Inferior parietal cortex (tissue), 1 donor: ENCODE measurements around the gene SSTR5.
A peak's percentile ranks its signal among the peaks of the same experiment; 100 is the strongest.

Experiments used
- DNase-seq: peaks from one replicate; pipeline ENCODE4 v3.0.0-alpha.2; 2016; ENCODE audit errors: extremely low spot score

The SSTR5 gene

DNA sequence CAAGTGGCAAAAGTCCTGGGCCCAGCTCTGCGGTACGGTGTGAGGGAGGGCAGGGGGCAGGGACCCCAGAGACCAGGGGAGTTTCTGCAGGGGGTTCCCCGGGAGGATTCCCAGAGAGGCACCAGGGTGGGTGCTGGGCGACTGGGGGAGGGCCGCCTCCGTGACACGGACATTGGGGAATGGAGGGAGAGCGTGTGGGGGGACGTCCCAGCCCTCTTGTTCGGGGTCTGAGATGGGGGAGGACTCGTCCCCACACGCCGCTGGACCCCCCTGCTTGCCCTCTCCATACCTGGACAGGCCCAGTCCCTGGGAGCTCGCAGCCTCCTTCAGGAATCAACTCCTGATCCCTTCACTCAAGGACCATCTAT lies 49.8 kb downstream of the SSTR5 start:
- DNase-seq: no peak

DNA sequence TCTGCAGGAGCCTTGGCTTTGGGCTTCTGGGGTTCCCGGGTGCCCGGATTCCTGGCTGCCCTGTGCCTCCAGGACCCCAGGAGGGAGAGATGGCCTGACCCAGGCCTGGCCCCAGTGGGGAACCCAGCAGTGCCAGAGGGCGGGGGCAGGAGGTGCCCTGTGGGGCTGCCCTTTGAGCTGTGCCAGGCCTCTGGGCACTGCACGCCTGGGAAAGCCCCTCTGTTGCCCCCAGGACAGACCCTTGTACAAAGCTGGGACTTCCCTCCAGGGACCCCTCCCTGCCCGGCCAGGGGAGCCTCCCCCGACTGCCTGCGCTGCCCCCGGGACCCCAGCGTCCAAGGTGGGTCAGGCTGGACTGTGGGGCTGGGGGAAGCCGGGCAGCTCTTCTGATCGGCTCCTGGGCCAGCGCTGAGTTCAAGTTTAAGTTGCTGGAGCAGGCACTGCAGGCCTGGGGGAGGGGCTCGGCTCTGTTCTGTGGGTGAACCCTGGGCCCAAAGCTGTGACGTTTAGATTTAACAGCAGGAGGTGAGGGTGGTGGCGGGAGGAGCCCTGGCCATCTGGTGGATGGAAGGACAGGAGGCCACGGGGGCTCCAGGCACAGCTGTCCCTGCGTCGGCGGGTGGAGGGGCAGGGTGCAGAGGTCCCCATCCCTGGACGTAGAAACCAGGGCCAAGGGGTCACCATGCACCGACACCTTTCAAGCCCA lies 51.1 kb downstream of the SSTR5 start:
- DNase-seq: no peak

- no peak for DNase-seq
Observed at GRCh38 chr16:1124291-1124690, 51.7 kb downstream of the SSTR5 start.

GRCh38 chr16:1124795-1125194 lies 52.2 kb downstream of the SSTR5 start:
- DNase-seq: no peak

GRCh38 chr16:1125471-1125870 lies 52.9 kb downstream of the SSTR5 start:
- DNase-seq: peak; percentile 57

GRCh38 chr16:1126044-1126443 lies 53.5 kb downstream of the SSTR5 start:
- DNase-seq: no peak

- DNase-seq: no peak
Observed at GRCh38 chr16:1126586-1126985, 54.0 kb downstream of the SSTR5 start.

- DNase-seq: no peak
Observed at GRCh38 chr16:1127101-1127500, 54.6 kb downstream of the SSTR5 start.

- DNase-seq: no peak
Observed at GRCh38 chr16:1127971-1128715, 55.6 kb downstream of the SSTR5 start.

DNA sequence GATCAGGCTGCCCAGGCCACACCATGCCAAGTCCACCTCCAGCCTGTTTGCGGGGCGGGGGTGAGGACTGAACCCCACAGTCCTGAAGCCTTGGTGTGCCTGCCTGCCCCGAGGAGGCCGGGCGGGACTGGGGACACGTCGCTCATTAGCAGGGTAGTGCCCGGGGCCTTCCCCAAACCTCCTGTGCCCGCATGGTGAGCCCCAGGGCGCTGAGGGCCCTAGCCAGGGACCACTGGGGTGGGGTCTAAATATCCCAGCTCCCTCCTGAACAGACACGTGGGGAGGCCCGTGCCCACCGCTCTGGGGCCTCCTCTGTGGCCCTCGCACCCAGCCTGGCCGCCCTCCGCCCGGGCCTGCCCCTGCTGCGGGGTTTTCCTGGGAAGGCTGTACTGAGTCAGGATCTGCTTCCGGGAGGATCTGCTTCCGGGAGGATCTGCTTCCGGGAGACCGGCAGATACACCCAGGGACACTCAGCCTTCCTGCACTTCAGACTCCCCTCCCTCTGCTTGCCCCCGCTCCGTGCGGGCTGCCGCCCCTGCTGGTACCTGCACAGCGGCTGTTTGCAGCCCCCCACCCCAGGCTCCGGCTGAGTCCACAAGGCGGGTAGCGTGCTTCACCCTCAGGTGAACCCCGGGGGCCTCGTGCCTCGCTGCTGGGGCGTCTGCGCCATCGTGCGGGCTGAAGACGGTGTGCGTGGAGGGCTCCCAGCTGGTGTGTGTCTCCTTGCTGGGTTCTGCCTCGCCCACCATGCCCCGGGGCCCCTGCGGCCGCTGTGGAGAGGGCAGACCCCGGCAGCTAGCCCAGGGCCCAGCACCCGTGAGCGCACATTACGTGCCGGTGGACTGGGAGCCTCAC lies 56.8 kb downstream of the SSTR5 start:
- no peak for DNase-seq

DNA sequence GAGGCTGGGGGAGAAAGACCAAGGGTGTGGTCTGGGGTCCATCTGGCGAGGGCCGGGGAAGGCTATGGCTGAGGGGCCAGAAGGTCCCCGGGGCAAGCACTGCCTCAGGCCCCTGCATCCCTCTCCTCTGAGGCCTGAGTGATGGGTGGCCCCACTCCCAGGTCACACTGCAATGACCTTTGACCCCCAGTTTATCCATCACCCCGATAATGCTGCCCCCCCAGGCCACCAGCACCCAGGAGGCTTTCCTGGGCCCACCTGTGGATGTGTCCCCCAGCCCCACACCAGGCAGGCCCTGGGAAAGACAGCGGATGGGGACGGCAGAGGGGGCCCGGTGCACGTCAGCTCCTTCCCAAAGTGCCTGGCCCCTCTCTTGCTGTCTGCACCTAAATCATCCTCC lies 57.8 kb downstream of the SSTR5 start:
- no peak for DNase-seq
